ENCODE measurements around the gene FAM240A. TPM values are rescaled to one million over a fixed set of nuclear protein-coding genes. Genes with fewer than 3 reads are reported as not detected.

The FAM240A gene
- total and polyA plus RNA-seq, 2 donors (not counting 3 experiments of a cell fraction or from before 2014, with no cell fraction given) = not detected

DNA sequence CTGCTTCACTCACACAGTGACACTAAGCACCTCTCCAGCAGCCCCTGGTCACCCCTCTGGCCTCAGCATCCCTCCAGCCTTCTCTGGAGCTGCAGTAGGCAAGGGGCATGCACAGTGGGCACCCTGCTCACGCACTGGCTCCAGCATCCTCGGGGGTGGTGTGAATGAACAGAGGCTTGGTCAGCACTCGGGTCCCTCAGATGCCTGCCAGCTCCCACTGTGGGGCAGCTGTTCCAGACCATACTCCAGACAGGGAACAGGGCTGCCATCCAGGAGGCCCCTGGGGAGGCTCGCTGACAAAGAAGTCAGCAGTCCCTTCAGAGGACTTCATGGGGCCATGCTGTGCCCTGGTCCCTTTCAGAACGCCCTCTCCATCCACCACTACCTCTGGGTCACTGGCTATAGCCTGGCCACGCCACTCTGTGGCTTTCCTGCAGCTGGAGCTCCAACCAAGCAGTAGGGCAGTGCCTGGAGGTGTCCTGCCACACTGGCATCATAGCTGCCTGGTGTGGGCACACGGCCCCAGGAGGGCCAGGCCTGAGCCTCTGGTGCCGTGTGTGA lies 54.8 kb downstream of the FAM240A start:
- H2AFZ ChIP-seq (ENCODE audit: low read depth, low read length) = no peak overlapping the region
- intact Hi-C loops (cut with micrococcal nuclease) = no loop called here
- no peak for FAIRE-seq

DNA sequence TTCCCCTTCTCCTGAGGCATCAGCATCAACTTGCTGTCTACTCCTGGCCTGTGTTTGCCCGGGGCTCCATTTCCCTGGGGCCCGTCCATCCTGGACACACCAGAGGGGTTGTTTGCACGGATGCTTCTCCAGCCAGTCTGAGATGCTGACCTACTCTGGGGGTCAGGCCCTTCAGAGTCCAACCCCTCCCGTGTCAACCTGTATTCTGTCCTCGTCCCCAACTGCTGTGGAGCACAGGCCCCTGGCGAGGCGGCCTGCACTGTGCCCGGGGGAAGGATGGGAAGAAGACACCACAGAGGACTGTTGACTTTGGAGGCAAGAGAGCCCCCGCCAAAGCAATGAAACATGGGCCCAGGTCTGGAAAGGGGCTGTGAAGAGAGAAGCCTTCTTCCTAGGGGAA lies 55.3 kb downstream of the FAM240A start:
- ChIA-PET POLR2A (no interaction called here), CTCF (no interaction called here)
- TF ChIP-seq, protein P1, sequence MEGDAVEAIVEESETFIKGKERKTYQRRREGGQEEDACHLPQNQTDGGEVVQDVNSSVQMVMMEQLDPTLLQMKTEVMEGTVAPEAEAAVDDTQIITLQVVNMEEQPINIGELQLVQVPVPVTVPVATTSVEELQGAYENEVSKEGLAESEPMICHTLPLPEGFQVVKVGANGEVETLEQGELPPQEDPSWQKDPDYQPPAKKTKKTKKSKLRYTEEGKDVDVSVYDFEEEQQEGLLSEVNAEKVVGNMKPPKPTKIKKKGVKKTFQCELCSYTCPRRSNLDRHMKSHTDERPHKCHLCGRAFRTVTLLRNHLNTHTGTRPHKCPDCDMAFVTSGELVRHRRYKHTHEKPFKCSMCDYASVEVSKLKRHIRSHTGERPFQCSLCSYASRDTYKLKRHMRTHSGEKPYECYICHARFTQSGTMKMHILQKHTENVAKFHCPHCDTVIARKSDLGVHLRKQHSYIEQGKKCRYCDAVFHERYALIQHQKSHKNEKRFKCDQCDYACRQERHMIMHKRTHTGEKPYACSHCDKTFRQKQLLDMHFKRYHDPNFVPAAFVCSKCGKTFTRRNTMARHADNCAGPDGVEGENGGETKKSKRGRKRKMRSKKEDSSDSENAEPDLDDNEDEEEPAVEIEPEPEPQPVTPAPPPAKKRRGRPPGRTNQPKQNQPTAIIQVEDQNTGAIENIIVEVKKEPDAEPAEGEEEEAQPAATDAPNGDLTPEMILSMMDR (IDR thresholded peaks at IDR 0.05; ENCODE audit: extremely low read depth in 1 of 2, insufficient read depth in 1 of 2, low read depth in 1 of 2, low read length in 2 of 2) = no peak
- TF ChIP-seq EZH2 (IDR thresholded peaks at IDR 0.05; ENCODE audit: borderline replicate concordance, low read depth, low read length, severe bottlenecking) (no peak), POLR2A (IDR thresholded peaks at IDR 0.05; ENCODE audit: low read depth, low read length) (no peak)
- TF ChIP-seq, protein P2, sequence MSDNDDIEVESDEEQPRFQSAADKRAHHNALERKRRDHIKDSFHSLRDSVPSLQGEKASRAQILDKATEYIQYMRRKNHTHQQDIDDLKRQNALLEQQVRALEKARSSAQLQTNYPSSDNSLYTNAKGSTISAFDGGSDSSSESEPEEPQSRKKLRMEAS (IDR thresholded peaks at IDR 0.05; ENCODE audit: insufficient read depth, insufficient read length) = no peak
- H2AFZ ChIP-seq (ENCODE audit: low read depth, low read length) = no peak overlapping the region
- no peak overlapping the region for H3K27ac ChIP-seq (ENCODE audit: insufficient read depth, low read depth, low read length)
- H3K4me3 ChIP-seq (replicated peaks in 1 of 3; ENCODE audit: insufficient read depth in 1 of 3, low read depth in 1 of 3, low read length in 3 of 3) = no peak overlapping the region
- H3K9me3 ChIP-seq (replicated peaks; ENCODE audit: control insufficient read depth, insufficient read depth, low read length) = no peaks in the 10 kb centered on the region
- no peaks in the 10 kb centered on the region for H3K79me2 ChIP-seq (ENCODE audit: control insufficient read depth, insufficient read depth, low read length)
- H3K9me1 ChIP-seq (replicated peaks; ENCODE audit: control insufficient read depth, extremely low read depth, insufficient read depth, low read length) = no peaks in the 10 kb centered on the region
- no peaks in the 10 kb centered on the region for H3K27me3 ChIP-seq (ENCODE audit: control insufficient read depth in 2 of 2, insufficient read depth in 2 of 2, low read length in 2 of 2)
- H4K20me1 ChIP-seq (replicated peaks; ENCODE audit: control insufficient read depth, extremely low read depth, insufficient read depth, low read length) = no peaks in the 10 kb centered on the region
- BruUV-seq (replicated peaks) = no TSS peak
- FAIRE-seq = no peak
- H3K4me1 ChIP-seq (ENCODE audit: control insufficient read depth, extremely low read depth, insufficient read depth, low read length) = no peaks in the 10 kb centered on the region
- no peak for DNase-seq (ENCODE audit: low read depth, low spot score)
- intact Hi-C loops (cut with micrococcal nuclease) = no loop called here
- dilution Hi-C loops (cut with MboI; ENCODE audit: extremely low pct_ligation_motif_present, low sequenced_read_pairs) = no loop called here
- no peak overlapping the region for H3K4me2 ChIP-seq (ENCODE audit: insufficient read depth, low read length)
- H3K9ac ChIP-seq (replicated peaks; ENCODE audit: extremely low read depth, insufficient read depth, low read length) = no peak overlapping the region
- no peaks in the 10 kb centered on the region for H3K36me3 ChIP-seq (ENCODE audit: control insufficient read depth in 2 of 2, extremely low read depth in 1 of 2, insufficient read depth in 2 of 2, low read length in 2 of 2)

More for the DNA sequence above, 54.8 kb downstream of the FAM240A start:
- Histone ChIP-seq H3K27ac (ENCODE audit: insufficient read depth, low read depth, low read length) (no peak overlapping the region), H3K4me3 (replicated peaks in 1 of 3; ENCODE audit: insufficient read depth in 1 of 3, low read depth in 1 of 3, low read length in 3 of 3) (no peak overlapping the region), H3K9me3 (replicated peaks; ENCODE audit: control insufficient read depth, insufficient read depth, low read length) (no peaks in the 10 kb centered on the region), H3K9me1 (replicated peaks; ENCODE audit: control insufficient read depth, extremely low read depth, insufficient read depth, low read length) (no peaks in the 10 kb centered on the region), H3K79me2 (ENCODE audit: control insufficient read depth, insufficient read depth, low read length) (no peaks in the 10 kb centered on the region), H3K4me1 (ENCODE audit: control insufficient read depth, extremely low read depth, insufficient read depth, low read length) (no peaks in the 10 kb centered on the region), H3K4me2 (ENCODE audit: insufficient read depth, low read length) (no peak overlapping the region), H4K20me1 (replicated peaks; ENCODE audit: control insufficient read depth, extremely low read depth, insufficient read depth, low read length) (no peaks in the 10 kb centered on the region), H3K9ac (replicated peaks; ENCODE audit: extremely low read depth, insufficient read depth, low read length) (no peak overlapping the region), H3K27me3 (ENCODE audit: control insufficient read depth in 2 of 2, insufficient read depth in 2 of 2, low read length in 2 of 2) (no peaks in the 10 kb centered on the region), H3K36me3 (ENCODE audit: control insufficient read depth in 2 of 2, extremely low read depth in 1 of 2, insufficient read depth in 2 of 2, low read length in 2 of 2) (no peaks in the 10 kb centered on the region)
- no peak for DNase-seq (ENCODE audit: low read depth, low spot score)
- no peak for TF ChIP-seq FOS (IDR thresholded peaks at IDR 0.05; ENCODE audit: borderline replicate concordance, insufficient read depth, low read length)
- no peak for TF ChIP-seq MYC (IDR thresholded peaks at IDR 0.05; ENCODE audit: low read depth, low read length)
- no peak for TF ChIP-seq EZH2 (IDR thresholded peaks at IDR 0.05; ENCODE audit: borderline replicate concordance, low read depth, low read length, severe bottlenecking)
- no TSS peak for BruUV-seq (replicated peaks)
- POLR2A ChIA-PET = no interaction called here
- CTCF ChIA-PET = no interaction called here
- dilution Hi-C loops (cut with MboI; ENCODE audit: extremely low pct_ligation_motif_present, low sequenced_read_pairs) = no loop called here

Data from endothelial cell of umbilical vein (primary cell).